ENCODE measurements around the gene PRR20A.
"Not testable (repeated sequence)": the region's sequence is repeated elsewhere in the genome, so short reads cannot be mapped to it uniquely, and the experiment has no call there.

PRR20A gene

GRCh38 chr13:57160332-57160731 is 19.6 kb downstream of the PRR20A start, which contains the start of gene PRR20D:
TSS of gene PRR20D (plus strand) at chr13:57160632. CDS start at chr13:57161019, 387 bp downstream.
- H3K4me3 ChIP-seq (ENCODE audit: control insufficient read depth, low read depth, low read length); DNase-seq (ENCODE audit: low read depth): not testable (repeated sequence)

DNA sequence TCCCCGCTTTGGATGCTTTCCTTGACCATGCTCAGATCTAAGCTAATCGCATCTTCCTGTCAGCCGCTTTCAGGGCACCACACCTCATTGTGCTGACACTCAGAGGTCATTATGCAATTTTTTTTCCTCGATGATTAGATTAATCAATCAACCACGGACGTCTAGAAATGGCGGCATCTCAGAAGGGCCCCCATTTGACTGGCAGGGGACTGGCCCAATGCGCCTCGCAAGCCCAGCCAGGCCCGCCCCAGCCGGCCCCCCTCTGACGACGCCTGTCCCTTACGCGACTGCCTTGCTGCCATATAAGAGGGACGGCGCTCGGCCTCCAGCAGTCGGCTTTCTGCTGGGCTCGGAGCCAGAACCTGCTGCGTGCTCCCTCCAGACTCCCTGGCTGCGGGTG is 26.2 kb downstream of the PRR20A start, which contains the start of gene PRR20E:
Gene PRR20E (plus strand): TSS at position 301 of the 400 bp plus-strand sequence. CDS start 387 bp downstream, outside the sequence.
- DNase-seq (ENCODE audit: low read depth), result not testable (repeated sequence)

DNA sequence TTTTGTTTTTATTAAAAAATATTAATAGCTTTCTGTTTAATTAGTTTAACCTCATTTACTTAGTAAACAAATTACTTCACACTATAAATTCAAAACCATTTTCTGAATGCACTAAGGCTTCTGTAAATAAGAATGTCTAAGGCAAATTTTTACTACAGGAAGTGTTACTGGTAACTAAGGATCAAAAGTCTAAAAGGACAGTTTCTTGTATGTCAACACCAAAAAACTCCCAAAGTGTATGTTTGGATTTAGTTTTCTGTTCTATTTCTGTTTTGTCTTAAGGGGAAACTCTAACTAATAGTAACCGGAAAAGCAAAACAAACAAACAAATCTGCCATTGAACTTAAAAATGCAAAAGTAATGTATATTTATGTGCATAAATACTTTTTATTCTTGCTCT is 50.9 kb downstream of the PRR20A start:
- DNase-seq (ENCODE audit: low read depth), result no peak
- TF ChIP-seq, protein P1, sequence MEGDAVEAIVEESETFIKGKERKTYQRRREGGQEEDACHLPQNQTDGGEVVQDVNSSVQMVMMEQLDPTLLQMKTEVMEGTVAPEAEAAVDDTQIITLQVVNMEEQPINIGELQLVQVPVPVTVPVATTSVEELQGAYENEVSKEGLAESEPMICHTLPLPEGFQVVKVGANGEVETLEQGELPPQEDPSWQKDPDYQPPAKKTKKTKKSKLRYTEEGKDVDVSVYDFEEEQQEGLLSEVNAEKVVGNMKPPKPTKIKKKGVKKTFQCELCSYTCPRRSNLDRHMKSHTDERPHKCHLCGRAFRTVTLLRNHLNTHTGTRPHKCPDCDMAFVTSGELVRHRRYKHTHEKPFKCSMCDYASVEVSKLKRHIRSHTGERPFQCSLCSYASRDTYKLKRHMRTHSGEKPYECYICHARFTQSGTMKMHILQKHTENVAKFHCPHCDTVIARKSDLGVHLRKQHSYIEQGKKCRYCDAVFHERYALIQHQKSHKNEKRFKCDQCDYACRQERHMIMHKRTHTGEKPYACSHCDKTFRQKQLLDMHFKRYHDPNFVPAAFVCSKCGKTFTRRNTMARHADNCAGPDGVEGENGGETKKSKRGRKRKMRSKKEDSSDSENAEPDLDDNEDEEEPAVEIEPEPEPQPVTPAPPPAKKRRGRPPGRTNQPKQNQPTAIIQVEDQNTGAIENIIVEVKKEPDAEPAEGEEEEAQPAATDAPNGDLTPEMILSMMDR (conservative IDR thresholded peaks at IDR 0.05; ENCODE audit: control insufficient read depth, insufficient read depth, low read depth, low read length), result no peak
- no peak overlapping the region for H3K4me3 ChIP-seq (ENCODE audit: control insufficient read depth, low read depth, low read length)

More for the DNA sequence above, 26.2 kb downstream of the PRR20A start, which contains the start of gene PRR20E:
- H3K4me3 ChIP-seq (ENCODE audit: control insufficient read depth, low read depth, low read length), result not testable (repeated sequence)

Data from fibroblast of mammary gland (primary cell).